ENCODE results near the gene GRM4. TPM values are rescaled to one million over a fixed set of nuclear protein-coding genes. Genes with fewer than 3 reads are reported as not detected.

GRM4 gene
- total RNA-seq, 2 donors from 2014 or later: not detected

DNA sequence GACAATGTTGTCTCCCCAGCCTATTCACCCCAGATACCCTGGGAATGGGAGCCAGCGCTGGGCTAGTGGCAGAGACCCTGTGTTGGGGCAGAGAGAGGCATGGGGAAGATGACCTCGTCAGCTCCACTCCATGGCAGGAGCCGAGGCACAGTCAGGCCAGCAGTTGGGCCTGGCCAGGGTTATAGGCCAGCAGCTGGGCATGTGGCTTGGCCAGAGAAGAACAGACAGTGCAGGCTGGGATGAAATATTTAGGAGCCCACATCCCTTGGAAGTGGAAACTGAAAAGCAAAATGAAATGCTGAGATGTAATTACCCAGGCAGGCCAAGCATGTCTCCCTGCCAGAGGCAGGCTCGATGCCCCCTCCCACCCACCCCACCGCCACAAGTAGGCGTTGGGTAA is 70.0 kb downstream of the GRM4 start:
- intact Hi-C loops (cut with DNase I, micrococcal nuclease): no loop called here
- ATAC-seq (no peak), DNase-seq (no peak)

DNA sequence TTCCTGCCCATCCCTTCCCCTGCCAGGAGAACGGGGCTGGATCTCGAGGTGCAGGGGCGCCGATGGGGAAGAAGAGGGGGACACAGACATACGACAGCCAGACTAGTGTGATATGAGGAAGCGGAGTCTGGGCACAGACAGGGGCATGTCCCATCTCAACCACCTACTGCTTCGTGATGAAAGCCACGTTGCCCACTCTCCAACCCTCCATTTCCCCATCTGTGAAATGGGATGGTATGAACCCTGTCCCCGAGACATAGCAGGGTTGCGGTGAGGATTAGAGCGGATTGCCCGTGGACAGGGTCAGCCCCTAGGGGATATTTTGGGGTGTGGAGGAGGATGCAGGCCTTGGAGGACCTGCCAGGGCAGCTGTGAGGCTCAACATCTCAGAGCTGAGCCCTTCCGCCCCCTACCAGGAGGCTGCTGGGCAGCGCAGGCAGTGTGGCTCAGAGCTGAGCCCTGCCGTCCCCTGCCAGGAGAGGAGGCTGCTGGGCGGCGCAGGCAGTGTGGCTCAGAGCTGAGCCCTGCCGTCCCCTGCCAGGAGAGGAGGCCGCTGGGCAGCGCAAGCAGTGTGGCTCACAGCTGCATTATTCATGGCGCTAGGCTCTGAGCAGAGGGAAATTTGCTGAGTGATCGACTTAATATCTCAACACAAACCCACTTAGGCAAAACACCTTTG is 71.7 kb downstream of the GRM4 start:
- ATAC-seq (no peak), DNase-seq (no peak)
- intact Hi-C loops (cut with DNase I, micrococcal nuclease): no loop called here

DNA sequence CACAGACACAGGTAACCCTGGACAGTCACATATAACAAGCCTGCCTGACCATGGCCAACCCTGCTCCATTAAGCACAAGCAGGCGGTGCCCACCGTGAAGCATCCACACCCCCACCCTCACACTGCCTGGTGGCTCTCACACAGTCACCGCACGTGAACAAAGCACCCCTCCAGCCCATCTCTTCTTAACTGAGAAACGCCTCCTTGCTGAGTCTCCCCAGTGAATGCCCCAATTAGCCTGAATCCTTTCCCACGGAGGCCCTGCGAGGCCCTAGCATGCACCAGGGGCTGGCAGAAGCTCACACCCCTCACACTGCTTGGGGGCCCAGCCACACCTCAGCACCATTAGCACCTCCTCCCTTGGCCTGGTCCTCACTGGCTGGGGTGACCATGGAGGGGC is 72.3 kb downstream of the GRM4 start:
- intact Hi-C loops (cut with DNase I, micrococcal nuclease): no loop called here
- ATAC-seq: no peak
- DNase-seq: no peak

DNA sequence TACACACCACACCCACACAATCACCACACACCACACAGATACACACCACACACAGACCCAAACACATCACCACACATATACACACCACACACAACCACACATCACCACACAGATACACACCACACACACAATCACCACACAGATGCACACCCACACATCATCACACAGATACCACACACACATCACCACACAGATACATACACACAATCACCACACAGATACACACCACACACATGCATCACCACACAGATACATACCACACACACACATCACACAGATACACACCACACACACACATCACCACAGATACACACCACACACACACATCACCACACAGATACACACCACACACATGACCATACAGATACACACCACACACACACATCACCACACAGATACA is 73.2 kb downstream of the GRM4 start:
- no peak for DNase-seq
- intact Hi-C loops (cut with DNase I, micrococcal nuclease): no loop called here
- ATAC-seq: no peak

DNA sequence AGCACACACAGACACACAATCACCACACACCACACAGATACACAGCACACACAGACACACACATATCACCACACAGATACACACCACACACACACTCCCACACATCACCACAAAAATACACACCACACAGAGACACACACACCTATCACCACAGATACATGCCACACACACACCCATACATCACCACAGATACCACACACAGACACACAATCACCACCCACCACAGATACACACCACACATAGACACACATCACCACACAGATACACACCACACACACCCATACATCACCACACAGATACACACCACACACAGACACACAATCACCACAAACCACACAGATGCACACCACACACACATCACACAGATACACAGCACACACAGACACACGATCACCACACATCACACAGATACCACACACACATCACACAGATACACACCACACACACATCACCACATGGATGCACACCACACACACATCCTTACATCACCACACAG is 74.0 kb downstream of the GRM4 start:
- DNase-seq: no peak
- ATAC-seq: no peak
- intact Hi-C loops (cut with DNase I, micrococcal nuclease): no loop called here

DNA sequence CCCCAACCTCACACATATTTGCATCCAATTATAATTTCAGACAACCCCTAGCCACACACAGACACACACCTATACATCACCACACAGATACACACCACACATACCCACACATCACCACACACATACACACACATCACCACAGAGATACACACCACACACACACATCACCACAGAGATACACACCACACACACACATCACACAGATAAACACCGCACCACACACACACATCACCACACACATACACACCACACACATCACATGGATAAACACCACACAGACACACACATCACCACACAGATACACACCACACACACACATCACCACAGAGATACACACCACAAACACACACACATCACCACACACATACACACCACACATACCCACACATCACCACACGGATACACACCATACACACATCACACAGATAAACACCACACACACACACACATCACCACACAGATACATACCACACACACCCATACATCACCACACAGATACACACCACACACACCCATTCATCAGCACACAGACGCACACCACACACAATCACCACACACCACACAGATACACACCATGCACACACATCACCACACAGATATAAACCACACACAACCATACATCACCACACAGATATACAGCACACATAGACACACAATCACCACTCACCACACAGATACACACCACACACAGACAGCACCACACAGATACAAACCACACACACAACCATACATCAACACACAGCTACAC is 74.6 kb downstream of the GRM4 start:
- intact Hi-C loops (cut with DNase I, micrococcal nuclease): no loop called here
- ATAC-seq: no peak
- DNase-seq: no peak

DNA sequence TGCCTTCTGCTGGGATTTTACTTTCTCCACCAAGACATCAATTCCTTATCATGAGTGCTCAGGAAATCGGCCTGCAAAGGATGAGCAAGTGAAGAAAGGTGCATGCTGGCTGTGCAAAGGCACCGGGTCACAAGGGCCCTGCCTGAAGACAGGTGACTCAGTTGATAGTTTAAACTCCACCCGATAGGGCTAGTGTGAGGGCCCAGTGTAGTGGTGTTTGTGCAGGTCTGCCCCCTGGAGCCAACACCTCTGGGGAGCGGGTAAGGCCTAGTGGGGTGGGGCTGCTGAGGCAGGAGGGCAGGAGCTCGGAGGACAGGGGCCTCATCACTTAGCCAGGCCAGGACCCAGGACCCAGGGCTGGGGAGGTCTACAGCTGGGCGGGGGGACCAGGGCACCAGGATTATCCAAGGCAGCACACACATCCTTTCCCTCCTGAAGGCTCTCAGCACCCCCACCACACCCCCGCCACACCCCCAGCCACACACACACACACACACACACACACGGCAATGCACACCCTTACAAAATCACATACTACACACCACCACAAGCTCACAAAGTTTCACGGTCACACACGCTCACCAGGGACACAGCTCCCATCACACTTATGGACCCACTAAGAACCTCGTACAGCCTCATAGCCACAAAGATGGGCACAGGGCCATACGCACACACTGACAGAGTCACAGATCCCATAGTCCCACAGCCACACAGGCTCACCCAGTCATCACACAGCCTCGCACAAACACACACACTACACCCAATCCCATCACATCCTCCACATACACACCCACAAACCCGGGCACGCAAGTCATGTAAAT is 75.4 kb downstream of the GRM4 start:
- intact Hi-C loops (cut with DNase I, micrococcal nuclease): no loop called here
- ATAC-seq (no peak), DNase-seq (no peak)

DNA sequence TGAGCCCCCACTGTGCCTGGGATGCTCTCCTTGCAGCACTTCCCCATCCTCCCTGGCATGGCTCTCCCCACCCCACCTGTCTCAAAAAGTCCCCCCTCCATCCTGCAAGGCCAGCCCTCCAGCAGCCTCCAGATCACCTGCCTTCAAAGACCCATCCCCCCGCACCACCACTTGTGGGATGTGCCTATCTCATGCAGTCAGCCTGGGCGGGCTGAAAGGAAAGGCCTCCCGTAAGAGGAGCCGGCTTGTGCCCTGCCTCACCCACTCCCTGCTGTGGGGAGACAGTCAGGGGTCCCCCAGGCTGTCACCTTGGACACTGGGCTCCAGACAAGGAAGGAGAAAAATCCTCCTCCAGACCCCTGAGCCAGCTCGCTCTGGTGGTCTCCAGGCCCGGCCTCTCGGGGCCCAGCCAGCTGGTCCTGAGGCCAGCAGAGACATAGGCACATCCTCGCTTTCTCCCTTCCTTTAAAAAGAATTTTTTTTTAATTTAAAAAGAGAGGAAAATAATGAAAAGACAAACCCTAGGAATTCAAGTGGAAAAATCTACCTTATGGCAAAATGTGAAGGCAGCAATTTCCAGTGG is 77.3 kb downstream of the GRM4 start:
- ATAC-seq (no peak), DNase-seq (no peak)
- intact Hi-C loops (cut with DNase I, micrococcal nuclease): no loop called here

DNA sequence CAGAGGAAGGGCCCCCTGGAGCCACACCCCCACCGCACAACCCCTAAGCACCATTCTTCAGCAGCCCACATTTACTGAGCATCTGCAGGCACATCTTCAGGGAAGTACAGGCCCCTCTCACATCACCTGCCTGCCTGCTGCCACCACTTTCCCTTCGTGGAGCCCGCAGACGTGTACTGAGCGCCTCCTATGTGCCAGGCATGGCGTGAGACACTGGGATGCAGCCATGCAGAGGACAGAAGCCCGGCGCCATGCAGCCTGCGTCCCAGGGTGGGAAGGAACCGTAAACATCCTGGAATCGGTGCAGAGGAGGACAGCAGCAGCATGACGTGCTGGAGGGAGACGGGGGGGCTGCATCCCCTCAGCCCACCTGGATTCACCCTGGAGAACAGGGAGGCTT is 78.1 kb downstream of the GRM4 start:
- ATAC-seq (peak; percentile 67), DNase-seq (peak in 1 of 2 donors; percentile 20)
- intact Hi-C loops (cut with DNase I, micrococcal nuclease): no loop called here

DNA sequence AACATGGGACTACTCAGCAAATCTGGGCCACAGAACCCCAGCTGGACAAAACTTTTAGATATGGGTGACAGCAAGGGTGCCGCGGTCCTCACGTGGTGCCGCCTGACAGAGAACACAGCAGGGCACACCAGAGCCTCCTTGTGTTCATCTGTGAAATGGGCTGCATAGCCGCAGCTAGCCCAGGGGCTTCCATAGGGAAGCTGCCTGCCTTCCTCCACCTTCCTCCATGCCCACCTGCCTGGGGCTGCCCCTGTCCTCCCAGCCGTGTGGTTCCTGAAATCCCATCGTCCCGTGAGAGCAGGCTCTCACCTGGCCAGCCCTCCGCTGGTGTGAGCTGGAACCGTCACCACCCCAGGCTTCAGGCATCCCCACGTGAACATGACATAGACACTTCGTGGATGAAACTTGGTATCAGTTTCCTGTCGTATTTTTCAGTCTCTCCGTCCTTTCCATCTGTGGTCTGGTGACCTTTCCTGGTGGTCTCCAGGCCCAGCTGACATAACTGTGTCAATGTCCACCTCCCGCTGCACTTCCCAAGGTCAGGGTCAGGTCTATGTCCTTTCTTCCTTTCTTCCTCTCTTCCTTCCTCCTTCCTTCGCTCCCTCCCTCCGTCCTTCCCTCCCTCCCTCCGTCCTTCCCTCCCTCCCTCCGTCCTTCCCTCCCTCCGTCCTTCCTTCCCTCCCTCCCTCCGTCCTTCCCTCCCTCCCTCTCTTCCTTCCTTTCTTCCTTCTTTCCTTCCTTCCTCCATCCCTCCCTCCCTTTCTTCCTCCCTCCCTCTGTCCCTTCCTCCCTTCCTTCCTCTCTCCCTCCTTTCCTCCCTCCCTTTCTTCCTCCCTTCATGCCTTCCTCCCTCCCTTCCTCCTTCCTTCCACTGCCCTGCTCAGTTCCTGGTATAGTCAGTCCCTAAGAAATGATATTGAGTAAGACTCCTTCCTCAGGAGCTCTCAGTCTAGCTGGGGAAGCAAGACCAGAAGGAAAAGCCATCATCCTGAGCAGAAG is 78.8 kb downstream of the GRM4 start:
- DNase-seq (no peak), ATAC-seq (no peak)
- intact Hi-C loops (cut with DNase I, micrococcal nuclease): no loop called here

DNA sequence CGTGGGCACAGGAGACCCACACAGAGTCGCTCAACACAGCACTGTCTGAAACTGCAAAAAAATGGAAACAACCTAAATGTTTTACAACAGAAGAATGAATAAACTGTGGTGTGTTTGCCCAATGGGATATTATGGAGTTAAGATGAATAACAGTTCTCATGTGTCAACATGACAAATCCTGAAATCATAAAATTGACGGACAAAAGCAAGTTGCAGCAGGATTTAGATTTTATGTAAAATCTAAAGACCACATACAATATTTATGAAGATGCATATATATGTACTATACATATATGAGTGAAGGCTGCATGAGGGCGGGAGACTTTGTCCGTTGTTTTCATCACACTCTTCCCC is 79.7 kb downstream of the GRM4 start:
- ATAC-seq (no peak), DNase-seq (no peak)
- intact Hi-C loops (cut with DNase I, micrococcal nuclease): no loop called here

DNA sequence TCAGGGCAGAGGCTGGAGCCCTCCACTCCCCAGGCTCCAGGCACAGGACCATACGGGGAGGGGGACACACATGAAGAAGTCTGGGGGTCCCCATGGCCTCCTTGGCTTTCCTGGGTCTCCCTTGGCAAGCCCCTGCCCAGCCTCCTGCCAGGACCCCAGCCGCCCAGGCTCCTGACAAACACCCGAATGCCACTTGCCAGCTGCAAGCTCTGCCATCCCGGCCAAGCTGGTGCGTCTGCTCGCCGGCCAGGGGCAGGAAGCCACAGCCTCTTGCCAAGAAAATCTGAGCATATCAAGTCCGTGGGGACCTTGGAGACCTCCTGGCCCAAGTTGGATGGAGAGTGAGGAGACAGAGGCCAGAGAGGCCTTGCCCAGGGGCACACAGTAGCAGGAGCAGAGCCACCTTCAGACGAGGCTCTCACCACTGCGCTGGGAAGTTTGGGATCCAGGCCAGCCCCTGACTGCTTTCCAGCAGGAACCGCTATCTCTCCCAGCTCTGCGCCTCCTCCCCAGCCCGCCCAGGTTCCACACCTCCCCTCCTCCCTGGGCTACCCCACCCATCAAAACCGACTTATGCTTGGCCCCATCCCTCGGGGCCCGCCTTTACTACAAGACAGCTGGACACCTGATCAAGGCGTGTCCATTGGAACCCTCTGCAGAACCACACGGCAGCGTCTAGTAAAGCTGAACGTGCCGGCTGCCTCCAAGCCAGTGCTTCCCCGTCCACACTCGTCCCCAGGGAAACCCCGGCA is 80.2 kb downstream of the GRM4 start:
- ATAC-seq: peak; percentile 36

DNA sequence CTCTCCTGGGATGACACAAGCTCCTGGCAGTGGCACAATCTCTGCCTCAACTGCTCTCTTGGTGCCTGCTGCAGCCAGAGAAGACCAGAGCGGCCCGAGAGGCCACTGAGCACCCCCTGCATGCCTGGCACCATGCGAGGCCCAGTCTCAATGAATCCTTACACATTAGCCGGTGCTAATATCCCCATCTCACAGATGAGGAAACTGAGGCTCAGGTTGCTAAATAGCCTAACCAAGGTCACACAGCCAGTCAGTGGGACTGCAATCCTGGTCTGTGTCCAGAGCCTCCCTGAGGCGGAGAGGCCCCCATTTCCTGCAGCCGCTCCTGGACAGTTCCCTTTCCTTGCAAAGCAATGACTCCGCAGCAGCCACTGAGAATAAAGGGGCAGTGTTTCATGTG is 81.2 kb downstream of the GRM4 start:
- intact Hi-C loops (cut with DNase I, micrococcal nuclease): no loop called here
- DNase-seq: no peak
- no peak for ATAC-seq

More for the DNA sequence above, 80.2 kb downstream of the GRM4 start:
- intact Hi-C loops (cut with DNase I, micrococcal nuclease): no loop called here
- no peak for DNase-seq

DNA sequence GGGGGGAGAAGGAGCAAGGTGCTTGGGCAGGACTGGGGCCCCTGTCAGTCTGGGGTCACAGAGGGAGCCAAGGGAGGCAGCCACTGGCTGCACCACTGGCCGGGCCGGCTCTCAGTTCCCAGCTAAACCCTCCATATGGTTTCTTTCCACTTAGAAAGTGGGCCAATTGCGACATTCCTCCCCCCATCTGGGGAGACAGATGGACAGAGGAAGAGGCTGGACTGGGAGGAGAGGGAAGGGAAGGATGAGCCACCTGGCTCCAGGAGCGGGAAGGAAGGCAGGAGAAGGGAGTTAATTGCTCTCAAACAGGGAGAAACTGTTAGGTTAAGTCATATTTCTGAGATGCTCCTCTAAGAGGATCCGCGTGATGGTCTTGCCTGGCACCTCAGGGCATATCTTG is 82.2 kb downstream of the GRM4 start:
- DNase-seq (no peak), ATAC-seq (no peak)
- intact Hi-C loops (cut with DNase I, micrococcal nuclease): no loop called here

DNA sequence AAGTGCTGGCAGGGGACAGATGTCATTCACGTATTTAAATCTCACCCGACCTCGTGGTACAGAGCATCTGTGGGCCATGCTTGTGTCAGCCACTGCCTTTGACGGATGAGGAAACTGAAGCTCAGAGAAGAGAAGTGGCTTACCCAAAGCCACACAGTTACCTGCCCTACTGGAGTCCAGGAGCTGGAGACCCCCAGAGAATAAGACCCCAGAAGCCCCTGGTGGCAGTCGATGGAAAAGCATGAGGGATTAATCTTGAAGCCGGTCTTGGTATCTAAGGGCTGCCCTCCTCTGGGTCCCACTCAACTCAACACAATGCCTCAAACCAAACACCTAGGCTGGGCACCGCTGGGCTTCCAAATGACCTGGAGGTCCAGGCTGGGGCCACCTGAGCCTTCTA is 83.1 kb downstream of the GRM4 start:
- DNase-seq: no peak
- intact Hi-C loops (cut with DNase I, micrococcal nuclease): no loop called here
- no peak for ATAC-seq

DNA sequence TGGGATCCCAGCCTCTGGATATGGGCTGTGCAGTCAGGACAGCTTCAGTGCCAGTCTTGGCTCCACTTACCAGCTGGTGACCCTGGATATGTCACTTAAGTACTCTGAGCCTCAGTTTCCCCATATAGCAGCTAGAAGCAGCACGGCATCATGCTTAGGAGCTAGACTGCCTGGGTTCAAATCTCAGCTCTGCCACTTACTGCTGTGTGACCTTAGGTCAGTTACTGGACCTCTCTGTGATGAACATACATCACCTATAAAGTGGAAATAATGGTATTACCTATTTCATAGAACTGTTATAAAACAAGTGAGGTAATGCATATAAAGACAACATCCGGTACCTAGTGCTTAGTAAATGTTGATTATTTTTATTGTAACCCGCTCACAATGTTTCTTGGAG is 83.7 kb downstream of the GRM4 start:
- intact Hi-C loops (cut with DNase I, micrococcal nuclease): no loop called here
- no peak for ATAC-seq
- DNase-seq: no peak

DNA sequence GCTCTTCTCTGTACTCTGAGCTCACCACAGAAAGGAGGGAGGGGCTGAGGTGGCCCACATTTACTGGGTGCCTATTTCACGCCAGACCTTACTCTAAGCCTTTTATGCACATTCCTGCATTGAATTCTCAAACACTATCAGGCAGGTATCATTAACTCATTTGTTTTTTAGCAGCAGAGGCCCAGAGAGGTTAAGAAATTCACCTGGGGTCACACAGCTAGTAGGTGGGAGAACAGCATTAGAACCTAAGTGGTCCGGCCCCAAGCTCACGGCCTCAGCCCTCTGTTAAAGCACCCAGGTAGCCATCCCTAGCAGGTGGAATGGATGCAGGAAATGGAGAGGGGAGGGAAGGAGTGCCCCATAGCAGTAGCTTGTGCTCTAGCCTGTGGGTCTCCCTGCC is 84.5 kb downstream of the GRM4 start:
- intact Hi-C loops (cut with DNase I, micrococcal nuclease): no loop called here
- ATAC-seq: no peak
- DNase-seq: no peak

DNA sequence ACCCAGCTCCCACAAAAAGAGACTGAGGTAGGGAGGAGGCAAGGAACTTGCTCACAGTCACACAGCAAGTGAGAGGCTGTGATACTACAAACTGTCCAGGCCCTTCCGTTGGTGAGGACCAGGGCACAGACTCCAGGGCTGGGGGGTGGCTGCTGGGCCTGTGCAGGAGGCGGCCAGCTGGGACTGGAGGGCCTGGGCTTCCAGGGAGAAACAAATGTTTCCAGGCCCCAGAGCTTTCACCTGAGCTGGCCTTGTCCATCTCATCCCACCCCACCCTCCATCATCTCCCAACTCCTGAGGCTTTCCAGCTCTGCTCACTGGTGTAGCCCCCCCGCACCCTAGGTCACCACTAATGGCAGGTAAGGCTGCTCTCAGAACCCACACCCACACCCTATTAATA is 86.0 kb downstream of the GRM4 start:
- ATAC-seq: no peak
- intact Hi-C loops (cut with DNase I, micrococcal nuclease): loop anchor here in 1 of 2 donors (10.0 kb wide), 1 partner anchor 95 kb away; no protein-coding TSS in a partner anchor

More for the DNA sequence above, 86.0 kb downstream of the GRM4 start:
- DNase-seq: no peak

Measured in left colon (tissue), 2 donors.